A673 (cell line): Measurements from ENCODE around the gene ADCY10. TPM values are rescaled to one million over a fixed set of nuclear protein-coding genes. Genes with fewer than 3 reads are reported as not detected.
"Not testable (repeated sequence)": the region's sequence is repeated elsewhere in the genome, so short reads cannot be mapped to it uniquely, and the experiment has no call there.

ENCODE experiments used
- BruUV-seq: library from RNA; stranded (reverse); fragments of 400-500 nt; replicated peaks from 2 replicates; lab custom pipeline; 2021; lab: Mats Ljungman, UMichigan
- CTCF ChIA-PET: fragments of 300-600 bp; sonication (Branson Sonifier 250); formaldehyde crosslinking; loops from one replicate; lab custom pipeline; 2022; ENCODE audit warnings: antibody characterized with exemption; lab: Charles Lee
- POLR2A ChIA-PET: fragments of 300-600 bp; sonication (Branson Sonifier 250); formaldehyde crosslinking; loops from one replicate; lab custom pipeline; 2022; ENCODE audit warnings: antibody characterized with exemption; ENCODE audit not compliant: low non-redundant PET; lab: Charles Lee
- DNase-seq: peaks from one replicate; pipeline ENCODE4 v3.0.0-alpha.2; 2015; ENCODE audit warnings: low spot score
- H3K27ac ChIP-seq: fragments of 200-600 bp; sonication (generic); 2 replicates; pipeline ENCODE4 v1.5.1; 2016; ENCODE audit warnings: mixed run types, low read depth, mild to moderate bottlenecking, mixed read lengths, antibody characterized with exemption, low read length; ENCODE audit not compliant: poor library complexity, severe bottlenecking
- H3K27me3 ChIP-seq: fragments of 200-600 bp; sonication (generic); replicated peaks from 2 replicates; pipeline ENCODE4 v1.6.1; 2017; ENCODE audit warnings: mixed run types, low read depth, mild to moderate bottlenecking, mixed read lengths, antibody characterized with exemption, low read length; ENCODE audit not compliant: insufficient read depth, poor library complexity
- H3K36me3 ChIP-seq: fragments of 200-600 bp; sonication (generic); 2 replicates; pipeline ENCODE4 v1.6.1; 2016; ENCODE audit warnings: mixed run types, mild to moderate bottlenecking, mixed read lengths, antibody characterized with exemption, low read length; ENCODE audit not compliant: insufficient read depth, poor library complexity, severe bottlenecking
- H3K4me1 ChIP-seq: fragments of 200-600 bp; sonication (generic); 2 replicates; pipeline ENCODE4 v1.6.1; 2017; ENCODE audit warnings: mixed run types, mild to moderate bottlenecking, mixed read lengths, antibody characterized with exemption, low read length; ENCODE audit not compliant: insufficient read depth, poor library complexity, severe bottlenecking
- H3K4me3 ChIP-seq: fragments of 200-600 bp; sonication (generic); 2 replicates; pipeline ENCODE4 v1.5.1; 2016; ENCODE audit warnings: low read depth, mixed run types, mild to moderate bottlenecking, mixed read lengths, low read length; ENCODE audit not compliant: poor library complexity, severe bottlenecking
- H3K9me3 ChIP-seq: fragments of 200-600 bp; sonication (generic); 2 replicates; pipeline ENCODE4 v1.6.1; 2016; ENCODE audit warnings: mixed run types, low read depth, mild to moderate bottlenecking, mixed read lengths, antibody characterized with exemption, low read length; ENCODE audit not compliant: poor library complexity, severe bottlenecking
- CTCF ChIP-seq: fragments of 300-800, 200-600 bp; sonication (generic); conservative IDR thresholded peaks from 2 replicates; pipeline ENCODE4 v1.5.1; 2017; ENCODE audit warnings: low read depth, mild to moderate bottlenecking, antibody characterized with exemption, low read length, moderate library complexity, mixed read lengths
- EZH2 ChIP-seq: fragments of 200-600 bp; sonication (generic); IDR thresholded peaks from 2 replicates; pipeline ENCODE4 v1.6.1; 2017; ENCODE audit warnings: borderline replicate concordance, low read depth, mild to moderate bottlenecking, mixed read lengths, antibody characterized with exemption, low read length; ENCODE audit not compliant: poor library complexity, severe bottlenecking
- intact Hi-C: fragments of 100-400 bp; cut with micrococcal nuclease; formaldehyde crosslinking; loops from one replicate; pipeline ENCODE4 v1.10.0; 2022; ENCODE audit not compliant: unreplicated experiment
- total RNA-seq: library from RNA; stranded (reverse); gene quantifications from 2 replicates; pipeline ENCODE4 v1.2.3, GENCODE V29; 2021

ADCY10 gene
- total RNA-seq, 1 experiment from 2014 or later = 0.19 TPM

DNA sequence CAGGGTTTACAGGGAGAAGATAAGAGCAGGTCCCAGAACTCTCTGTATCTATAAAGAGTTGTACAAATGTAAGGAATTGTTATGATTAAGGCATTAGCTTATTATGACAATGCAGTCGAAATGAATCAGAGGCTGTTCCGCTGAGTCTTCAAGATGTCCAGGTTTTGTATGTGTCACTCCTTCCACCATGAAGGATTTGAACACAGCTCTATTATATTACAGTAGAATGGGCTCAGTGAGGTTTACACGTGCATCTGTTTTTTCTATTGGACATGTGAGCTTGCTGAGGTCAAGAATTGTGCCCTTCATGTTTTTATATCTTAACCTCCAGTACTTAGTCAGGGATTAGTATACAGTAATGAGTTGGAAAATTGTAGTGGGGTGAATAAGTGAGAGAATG, 105.8 kb downstream of the ADCY10 start:
- TF ChIP-seq CTCF (no peak), EZH2 (no peak)
- DNase-seq = no peak
- H3K9me3 ChIP-seq = peaks cover 5% of the 10 kb centered on the region
- ChIA-PET POLR2A (no interaction called here), CTCF (no interaction called here)
- BruUV-seq = no TSS peak
- H3K4me3 ChIP-seq = no peak overlapping the region
- H3K4me1 ChIP-seq = no peaks in the 10 kb centered on the region
- H3K27ac ChIP-seq = no peak overlapping the region
- no peaks in the 10 kb centered on the region for H3K27me3 ChIP-seq
- H3K36me3 ChIP-seq = no peaks in the 10 kb centered on the region
- intact Hi-C loops = loop anchor here (10.0 kb wide), 1 partner anchor 277 kb away; no protein-coding TSS in a partner anchor

DNA sequence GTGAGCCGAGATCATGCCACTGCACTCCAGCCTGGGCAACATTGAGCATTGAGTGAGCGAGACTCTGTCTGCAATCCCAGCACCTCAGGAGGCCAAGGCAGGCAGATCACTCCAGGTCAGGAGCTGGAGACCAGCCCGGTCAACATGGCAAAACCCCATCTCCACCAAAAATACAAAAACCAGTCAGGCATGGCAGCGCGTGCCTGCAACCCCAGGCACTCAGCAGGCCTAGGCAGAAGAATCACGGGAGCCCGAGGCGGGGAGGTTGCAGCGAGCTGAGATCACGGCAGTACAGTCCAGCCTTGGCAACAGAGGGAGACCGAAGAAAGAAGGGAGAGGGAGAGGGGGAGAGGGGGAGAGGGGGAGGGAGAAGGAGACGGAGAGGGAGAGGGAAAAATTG, 107.3 kb downstream of the ADCY10 start:
- CTCF ChIA-PET = interaction anchor here (0.7 kb wide), 1 partner anchor 276 kb away, joined by 12 read pairs; no protein-coding TSS in a partner anchor
- H3K36me3 ChIP-seq, POLR2A ChIA-PET, H3K4me3 ChIP-seq, H3K27me3 ChIP-seq, BruUV-seq, H3K9me3 ChIP-seq, H3K27ac ChIP-seq, DNase-seq, H3K4me1 ChIP-seq: not testable (repeated sequence)
- intact Hi-C loops = loop anchor here (10.0 kb wide), 1 partner anchor 278 kb away; no protein-coding TSS in a partner anchor

GRCh38 chr1:167806235-167806634, 107.7 kb downstream of the ADCY10 start:
- POLR2A ChIA-PET, H3K9me3 ChIP-seq, BruUV-seq, DNase-seq, H3K27ac ChIP-seq, H3K4me3 ChIP-seq, H3K36me3 ChIP-seq, H3K27me3 ChIP-seq, H3K4me1 ChIP-seq: not testable (repeated sequence)
- intact Hi-C loops = loop anchor here (10.0 kb wide), 1 partner anchor 279 kb away; no protein-coding TSS in a partner anchor
- CTCF ChIA-PET = interaction anchor here (0.7 kb wide), 1 partner anchor 276 kb away, joined by 12 read pairs; no protein-coding TSS in a partner anchor

GRCh38 chr1:167805041-167805556, 108.8 kb downstream of the ADCY10 start:
- ChIA-PET POLR2A (no interaction called here), CTCF (no interaction called here)
- no peak overlapping the region for H3K27ac ChIP-seq
- DNase-seq = no peak
- intact Hi-C loops = loop anchor here (10.0 kb wide), 1 partner anchor 280 kb away; no protein-coding TSS in a partner anchor
- BruUV-seq = no TSS peak
- H3K4me3 ChIP-seq = no peak overlapping the region
- H3K36me3 ChIP-seq = no peaks in the 10 kb centered on the region
- no peaks in the 10 kb centered on the region for H3K4me1 ChIP-seq
- no peak for TF ChIP-seq CTCF
- TF ChIP-seq EZH2 = no peak
- no peaks in the 10 kb centered on the region for H3K27me3 ChIP-seq
- no peaks in the 10 kb centered on the region for H3K9me3 ChIP-seq
